ENCODE data around the gene ARF4.

- TF ChIP-seq, protein P1, sequence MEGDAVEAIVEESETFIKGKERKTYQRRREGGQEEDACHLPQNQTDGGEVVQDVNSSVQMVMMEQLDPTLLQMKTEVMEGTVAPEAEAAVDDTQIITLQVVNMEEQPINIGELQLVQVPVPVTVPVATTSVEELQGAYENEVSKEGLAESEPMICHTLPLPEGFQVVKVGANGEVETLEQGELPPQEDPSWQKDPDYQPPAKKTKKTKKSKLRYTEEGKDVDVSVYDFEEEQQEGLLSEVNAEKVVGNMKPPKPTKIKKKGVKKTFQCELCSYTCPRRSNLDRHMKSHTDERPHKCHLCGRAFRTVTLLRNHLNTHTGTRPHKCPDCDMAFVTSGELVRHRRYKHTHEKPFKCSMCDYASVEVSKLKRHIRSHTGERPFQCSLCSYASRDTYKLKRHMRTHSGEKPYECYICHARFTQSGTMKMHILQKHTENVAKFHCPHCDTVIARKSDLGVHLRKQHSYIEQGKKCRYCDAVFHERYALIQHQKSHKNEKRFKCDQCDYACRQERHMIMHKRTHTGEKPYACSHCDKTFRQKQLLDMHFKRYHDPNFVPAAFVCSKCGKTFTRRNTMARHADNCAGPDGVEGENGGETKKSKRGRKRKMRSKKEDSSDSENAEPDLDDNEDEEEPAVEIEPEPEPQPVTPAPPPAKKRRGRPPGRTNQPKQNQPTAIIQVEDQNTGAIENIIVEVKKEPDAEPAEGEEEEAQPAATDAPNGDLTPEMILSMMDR (IDR thresholded peaks at IDR 0.05), result no peak
- no peak for TF ChIP-seq EP300 (IDR thresholded peaks at IDR 0.05)
- no peak for TF ChIP-seq POLR2A (IDR thresholded peaks at IDR 0.05)
- TF ChIP-seq POLR2AphosphoS5 (IDR thresholded peaks at IDR 0.05), result no peak
These were observed 52.7 kb downstream of the ARF4 start, which contains the start of gene DNAH12 for GRCh38 chr3:57544181-57545125.

Data from gastroesophageal sphincter (tissue), 3 donors.